ENCODE data around the gene TIPRL. TPM values are rescaled to one million over a fixed set of nuclear protein-coding genes. Genes with fewer than 3 reads are reported as not detected.

TIPRL gene
- polyA plus RNA-seq, 1 of the 3 experiments (the other 2 are of a cell fraction): 16.4 TPM

GRCh38 chr1:168163670-168164069 is 15.1 kb upstream of the TIPRL start:
- H3K4me3 ChIP-seq (ENCODE audit: low read depth in 2 of 2, low read length in 1 of 2): no peak overlapping the region
- H3K4me1 ChIP-seq (ENCODE audit: control insufficient read depth in 1 of 2, insufficient read depth in 2 of 2, low read depth in 1 of 2, low read length in 1 of 2): peaks cover 0 to 5% of the 10 kb centered on the region in 2 experiments; a peak in 1 of 4 replicates
- H3K9me2 ChIP-seq: no peaks in the 10 kb centered on the region
- no peaks in the 10 kb centered on the region for H3K9me3 ChIP-seq
- H3K27me3 ChIP-seq (ENCODE audit: insufficient read depth): no peaks in the 10 kb centered on the region
- H3K36me3 ChIP-seq (replicated peaks in 1 of 2; ENCODE audit: control insufficient read depth in 1 of 2, insufficient read depth in 2 of 2, low read length in 1 of 2): peaks cover 0 to 3% of the 10 kb centered on the region in 2 experiments
- CTCF ChIA-PET: interaction anchor here (1.8 kb wide), 1 partner anchor 18 kb away, joined by 5 read pairs; no protein-coding TSS in a partner anchor
- H3F3A ChIP-seq (replicated peaks; ENCODE audit: insufficient read depth): no peaks in the 10 kb centered on the region
- WGBS (ENCODE audit: low lambda C conversion rate): 49% methylated on average over 3 of the region's 3 CpGs
- H3K4me2 ChIP-seq: no peak overlapping the region
- POLR2A ChIA-PET: no interaction called here
- DNase-seq: no peak
- H3K9ac ChIP-seq: no peak overlapping the region
- H3K79me2 ChIP-seq (ENCODE audit: insufficient read depth): no peaks in the 10 kb centered on the region
- H2AFZ ChIP-seq (ENCODE audit: low read depth): no peak overlapping the region
- no peaks in the 10 kb centered on the region for H4K20me1 ChIP-seq (ENCODE audit: insufficient read depth)
- no peak overlapping the region for H3K27ac ChIP-seq (ENCODE audit: low read depth in 2 of 2, low read length in 1 of 2)
- TF ChIP-seq, protein P1, sequence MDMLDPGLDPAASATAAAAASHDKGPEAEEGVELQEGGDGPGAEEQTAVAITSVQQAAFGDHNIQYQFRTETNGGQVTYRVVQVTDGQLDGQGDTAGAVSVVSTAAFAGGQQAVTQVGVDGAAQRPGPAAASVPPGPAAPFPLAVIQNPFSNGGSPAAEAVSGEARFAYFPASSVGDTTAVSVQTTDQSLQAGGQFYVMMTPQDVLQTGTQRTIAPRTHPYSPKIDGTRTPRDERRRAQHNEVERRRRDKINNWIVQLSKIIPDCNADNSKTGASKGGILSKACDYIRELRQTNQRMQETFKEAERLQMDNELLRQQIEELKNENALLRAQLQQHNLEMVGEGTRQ (IDR thresholded peaks at IDR 0.05; ENCODE audit: borderline replicate concordance, low read depth, low read length): no peak
- no peak for TF ChIP-seq EZH2phosphoT487 (IDR thresholded peaks at IDR 0.05; ENCODE audit: borderline replicate concordance, low read depth)
- TF ChIP-seq MXI1 (IDR thresholded peaks at IDR 0.05; ENCODE audit: low read depth, low read length): no peak
- no peak for TF ChIP-seq TEAD4 (IDR thresholded peaks at IDR 0.05; ENCODE audit: borderline replicate concordance, insufficient read depth)
- no peak for TF ChIP-seq TAF1 (IDR thresholded peaks at IDR 0.05; ENCODE audit: borderline replicate concordance, low read depth, low read length)
- TF ChIP-seq GATA2 (CRISPR knock-in tag; IDR thresholded peaks at IDR 0.05): no peak
- TF ChIP-seq EP300 (IDR thresholded peaks at IDR 0.05; ENCODE audit: borderline replicate concordance in 1 of 2, low read depth in 1 of 2, low read length in 1 of 2): no peak
- TF ChIP-seq, protein P2, sequence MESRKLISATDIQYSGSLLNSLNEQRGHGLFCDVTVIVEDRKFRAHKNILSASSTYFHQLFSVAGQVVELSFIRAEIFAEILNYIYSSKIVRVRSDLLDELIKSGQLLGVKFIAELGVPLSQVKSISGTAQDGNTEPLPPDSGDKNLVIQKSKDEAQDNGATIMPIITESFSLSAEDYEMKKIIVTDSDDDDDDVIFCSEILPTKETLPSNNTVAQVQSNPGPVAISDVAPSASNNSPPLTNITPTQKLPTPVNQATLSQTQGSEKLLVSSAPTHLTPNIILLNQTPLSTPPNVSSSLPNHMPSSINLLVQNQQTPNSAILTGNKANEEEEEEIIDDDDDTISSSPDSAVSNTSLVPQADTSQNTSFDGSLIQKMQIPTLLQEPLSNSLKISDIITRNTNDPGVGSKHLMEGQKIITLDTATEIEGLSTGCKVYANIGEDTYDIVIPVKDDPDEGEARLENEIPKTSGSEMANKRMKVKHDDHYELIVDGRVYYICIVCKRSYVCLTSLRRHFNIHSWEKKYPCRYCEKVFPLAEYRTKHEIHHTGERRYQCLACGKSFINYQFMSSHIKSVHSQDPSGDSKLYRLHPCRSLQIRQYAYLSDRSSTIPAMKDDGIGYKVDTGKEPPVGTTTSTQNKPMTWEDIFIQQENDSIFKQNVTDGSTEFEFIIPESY (IDR thresholded peaks at IDR 0.05; ENCODE audit: borderline replicate concordance, low read depth): no peak
- no peak for TF ChIP-seq NRF1 (IDR thresholded peaks at IDR 0.05; ENCODE audit: low read depth, low read length)
- TF ChIP-seq FOSL2 (IDR thresholded peaks at IDR 0.05; ENCODE audit: borderline replicate concordance, low read depth): no peak
- no peak for TF ChIP-seq RCOR1 (IDR thresholded peaks at IDR 0.05; ENCODE audit: low read length)
- TF ChIP-seq FOXM1 (IDR thresholded peaks at IDR 0.05; ENCODE audit: low read depth): no peak
- no peak for TF ChIP-seq SIN3A (IDR thresholded peaks at IDR 0.05; ENCODE audit: borderline replicate concordance, low read depth, low read length)
- TF ChIP-seq SMC3 (IDR thresholded peaks at IDR 0.05; ENCODE audit: low read depth, low read length): no peak

- no peaks in the 10 kb centered on the region for H3F3A ChIP-seq (replicated peaks; ENCODE audit: insufficient read depth)
- POLR2A ChIA-PET: no interaction called here
- H2AFZ ChIP-seq (ENCODE audit: low read depth): no peak overlapping the region
- peaks cover 0 to 3% of the 10 kb centered on the region in 2 experiments for H3K36me3 ChIP-seq (replicated peaks in 1 of 2; ENCODE audit: control insufficient read depth in 1 of 2, insufficient read depth in 2 of 2, low read length in 1 of 2)
- no peaks in the 10 kb centered on the region for H3K79me2 ChIP-seq (ENCODE audit: insufficient read depth)
- no peak for TF ChIP-seq RXRA (IDR thresholded peaks at IDR 0.05; ENCODE audit: borderline replicate concordance, low read depth)
- no peak for TF ChIP-seq GATA2 (CRISPR knock-in tag; IDR thresholded peaks at IDR 0.05)
- no peak for TF ChIP-seq NFIC (IDR thresholded peaks at IDR 0.05; ENCODE audit: borderline replicate concordance)
- TF ChIP-seq, protein P1 (IDR thresholded peaks at IDR 0.05; ENCODE audit: borderline replicate concordance, low read depth, low read length): no peak
- no peak for TF ChIP-seq PBX3 (IDR thresholded peaks at IDR 0.05)
- no peak for TF ChIP-seq RFX5 (IDR thresholded peaks at IDR 0.05; ENCODE audit: low read length)
- no peak for TF ChIP-seq MXI1 (IDR thresholded peaks at IDR 0.05; ENCODE audit: low read depth, low read length)
- TF ChIP-seq, protein P2 (IDR thresholded peaks at IDR 0.05; ENCODE audit: borderline replicate concordance, low read depth): no peak
- no peak for TF ChIP-seq YY1 (IDR thresholded peaks at IDR 0.05; ENCODE audit: low read depth)
- TF ChIP-seq EZH2phosphoT487 (IDR thresholded peaks at IDR 0.05; ENCODE audit: borderline replicate concordance, low read depth): no peak
- TF ChIP-seq TAF1 (IDR thresholded peaks at IDR 0.05; ENCODE audit: borderline replicate concordance, low read depth, low read length): no peak
- no peak overlapping the region for H3K4me2 ChIP-seq
- no peaks in the 10 kb centered on the region for H4K20me1 ChIP-seq (ENCODE audit: insufficient read depth)
- H3K27ac ChIP-seq (ENCODE audit: low read depth in 2 of 2, low read length in 1 of 2): no peak overlapping the region
- H3K9me3 ChIP-seq: no peaks in the 10 kb centered on the region
- peaks cover 0 to 5% of the 10 kb centered on the region in 2 experiments; a peak in 1 of 4 replicates for H3K4me1 ChIP-seq (ENCODE audit: control insufficient read depth in 1 of 2, insufficient read depth in 2 of 2, low read depth in 1 of 2, low read length in 1 of 2)
- H3K27me3 ChIP-seq (ENCODE audit: insufficient read depth): no peaks in the 10 kb centered on the region
- CTCF ChIA-PET: interaction anchor here (1.8 kb wide), 1 partner anchor 19 kb away, joined by 5 read pairs; no protein-coding TSS in a partner anchor
- H3K4me3 ChIP-seq (ENCODE audit: low read depth in 2 of 2, low read length in 1 of 2): no peak overlapping the region
- no peak overlapping the region for H3K9ac ChIP-seq
- WGBS (ENCODE audit: low lambda C conversion rate): 41% methylated on average over 3 of the region's 3 CpGs
- no peaks in the 10 kb centered on the region for H3K9me2 ChIP-seq
- DNase-seq: no peak
These were observed 14.0 kb upstream of the TIPRL start for GRCh38 chr1:168164771-168165170.
